Measurements from ENCODE around the gene ARHGAP40. TPM values are rescaled to one million over a fixed set of nuclear protein-coding genes. Genes with fewer than 3 reads are reported as not detected.
"Not testable (repeated sequence)": the region's sequence is repeated elsewhere in the genome, so short reads cannot be mapped to it uniquely, and the experiment has no call there.

ARHGAP40 gene
- total RNA-seq, 2 donors from 2014 or later, result not detected

DNA sequence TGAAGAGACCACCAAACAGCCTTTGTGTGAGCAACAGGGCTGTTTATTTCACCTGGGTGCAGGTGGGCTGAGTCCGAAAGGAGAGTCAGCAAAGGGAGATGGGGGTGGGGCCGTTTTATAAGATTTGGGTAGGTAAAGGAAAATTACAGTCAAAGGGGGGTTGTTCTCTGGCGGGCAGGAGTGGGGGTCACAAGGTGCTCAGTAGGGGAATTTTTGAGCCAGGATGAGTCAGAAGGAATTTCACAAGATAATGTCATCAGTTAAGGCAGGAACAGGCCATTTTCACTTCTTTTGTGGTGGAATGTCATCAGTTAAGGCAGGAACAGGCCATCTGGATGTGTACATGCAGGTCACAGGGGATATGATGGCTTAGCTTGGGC is 9.2 kb upstream of the ARHGAP40 start:
- H3K27ac Mint-ChIP-seq; H3K4me3 Mint-ChIP-seq; H3K36me3 Mint-ChIP-seq (ENCODE audit: low read depth); H3K9me3 ChIP-seq (ENCODE audit: control insufficient read depth, low read length, poor library complexity, severe bottlenecking); ATAC-seq; DNase-seq; H3K4me1 Mint-ChIP-seq: not testable (repeated sequence)
- H3K27me3 Mint-ChIP-seq, result peaks cover 18% of the 10 kb centered on the region

DNA sequence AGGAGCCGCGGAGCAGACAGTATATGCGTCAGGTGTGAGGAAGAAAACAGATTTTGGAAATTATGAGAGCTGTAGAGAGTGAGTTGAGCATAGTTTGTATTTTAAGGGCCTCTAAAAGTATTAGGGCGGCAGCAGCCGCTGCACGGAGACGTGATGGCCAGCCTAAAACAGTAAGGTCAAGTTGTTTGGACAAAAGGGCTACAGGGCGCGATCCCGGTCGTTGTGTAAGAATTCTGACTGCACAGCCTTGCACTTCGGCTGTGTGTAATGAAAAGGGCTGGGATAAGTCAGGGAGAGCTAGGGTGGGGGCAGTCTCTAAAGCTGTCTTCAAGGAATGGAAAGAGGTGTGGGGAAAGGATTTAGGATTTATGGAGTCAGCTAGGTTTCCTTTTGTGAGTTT is 7.3 kb upstream of the ARHGAP40 start:
- not testable (repeated sequence) for DNase-seq; H3K4me3 Mint-ChIP-seq; H3K4me1 Mint-ChIP-seq; H3K36me3 Mint-ChIP-seq (ENCODE audit: low read depth); ATAC-seq; H3K9me3 ChIP-seq (ENCODE audit: control insufficient read depth, low read length, poor library complexity, severe bottlenecking); H3K27ac Mint-ChIP-seq; H3K27me3 Mint-ChIP-seq

DNA sequence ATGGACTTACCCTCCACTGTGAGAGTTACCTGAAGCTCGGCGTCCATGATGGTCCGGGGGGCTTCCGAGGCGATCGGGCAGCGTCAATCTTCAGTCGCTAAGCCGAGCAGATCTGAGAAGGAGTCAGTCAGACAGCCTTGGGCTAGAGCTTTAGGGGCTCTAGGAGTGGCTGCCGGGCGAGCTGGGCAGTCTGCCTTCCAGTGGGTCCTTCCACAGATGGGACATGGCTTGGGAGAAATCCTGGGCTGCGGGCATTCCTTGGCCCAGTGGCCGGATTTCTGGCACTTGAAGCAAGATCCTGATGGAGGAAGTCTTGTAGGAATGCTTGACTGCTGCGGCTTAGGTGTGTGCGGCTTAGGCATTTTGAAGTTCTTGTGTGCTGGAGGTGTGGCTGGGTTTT is 5.7 kb upstream of the ARHGAP40 start:
- H3K4me1 Mint-ChIP-seq; H3K27ac Mint-ChIP-seq; H3K4me3 Mint-ChIP-seq; H3K9me3 ChIP-seq (ENCODE audit: control insufficient read depth, low read length, poor library complexity, severe bottlenecking); H3K36me3 Mint-ChIP-seq (ENCODE audit: low read depth); ATAC-seq; DNase-seq; H3K27me3 Mint-ChIP-seq: not testable (repeated sequence)

DNA sequence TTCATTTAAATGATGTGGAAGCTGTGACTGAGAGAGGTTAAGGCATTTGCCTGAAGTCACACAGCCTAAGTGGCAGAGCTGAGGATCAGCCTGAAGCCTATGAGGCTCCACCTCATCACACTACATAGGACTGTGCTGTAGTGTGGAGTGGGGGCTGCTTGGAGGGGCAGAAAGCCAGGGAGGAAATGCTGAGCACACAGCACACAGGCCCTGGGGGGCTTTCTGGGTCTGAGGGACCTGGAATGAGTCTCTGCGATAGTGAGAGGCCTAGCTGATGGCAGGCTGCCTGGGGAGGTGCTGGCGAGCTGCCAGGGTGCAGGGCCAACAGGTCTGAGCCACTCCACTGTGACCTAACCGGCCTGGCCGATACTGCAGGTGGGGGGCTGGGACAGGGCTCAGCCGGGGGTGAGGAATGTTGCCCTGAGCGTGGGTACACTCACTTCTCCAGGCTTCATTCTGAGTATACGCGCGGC is 2.2 kb upstream of the ARHGAP40 start:
- H3K27ac Mint-ChIP-seq, result no peak overlapping the region
- ATAC-seq, result no peak
- peaks cover 10% of the 10 kb centered on the region for H3K36me3 Mint-ChIP-seq (ENCODE audit: low read depth)
- H3K4me1 Mint-ChIP-seq, result peaks cover 8% of the 10 kb centered on the region
- H3K9me3 ChIP-seq (ENCODE audit: control insufficient read depth, low read length, poor library complexity, severe bottlenecking), result no peaks in the 10 kb centered on the region
- DNase-seq, result no peak
- peaks cover 35% of the 10 kb centered on the region for H3K27me3 Mint-ChIP-seq
- no peak overlapping the region for H3K4me3 Mint-ChIP-seq

DNA sequence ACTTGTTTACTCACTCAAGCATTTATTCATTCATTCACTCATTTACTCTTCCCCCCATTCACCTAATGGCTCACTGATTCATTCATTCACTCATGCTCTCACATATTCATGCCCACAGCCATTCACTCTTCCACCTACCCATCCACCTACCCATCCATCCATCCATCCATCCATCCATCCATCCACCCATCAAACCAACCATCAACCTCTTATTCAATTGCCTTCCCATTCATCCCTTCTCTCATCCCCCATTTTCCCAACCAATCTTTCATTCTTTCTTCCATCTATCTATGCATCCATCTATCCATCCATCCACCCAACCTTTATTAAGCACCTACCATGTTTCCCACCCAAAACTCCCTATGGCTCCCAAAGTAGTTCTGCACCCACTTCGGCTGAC is 1.6 kb upstream of the ARHGAP40 start:
- H3K4me1 Mint-ChIP-seq, result peaks cover 8% of the 10 kb centered on the region
- no peak overlapping the region for H3K27ac Mint-ChIP-seq
- H3K36me3 Mint-ChIP-seq (ENCODE audit: low read depth), result peaks cover 10% of the 10 kb centered on the region
- H3K27me3 Mint-ChIP-seq, result peaks cover 38% of the 10 kb centered on the region
- H3K9me3 ChIP-seq (ENCODE audit: control insufficient read depth, low read length, poor library complexity, severe bottlenecking), result no peaks in the 10 kb centered on the region
- H3K4me3 Mint-ChIP-seq, result no peak overlapping the region
- no peak for DNase-seq
- ATAC-seq, result no peak

DNA sequence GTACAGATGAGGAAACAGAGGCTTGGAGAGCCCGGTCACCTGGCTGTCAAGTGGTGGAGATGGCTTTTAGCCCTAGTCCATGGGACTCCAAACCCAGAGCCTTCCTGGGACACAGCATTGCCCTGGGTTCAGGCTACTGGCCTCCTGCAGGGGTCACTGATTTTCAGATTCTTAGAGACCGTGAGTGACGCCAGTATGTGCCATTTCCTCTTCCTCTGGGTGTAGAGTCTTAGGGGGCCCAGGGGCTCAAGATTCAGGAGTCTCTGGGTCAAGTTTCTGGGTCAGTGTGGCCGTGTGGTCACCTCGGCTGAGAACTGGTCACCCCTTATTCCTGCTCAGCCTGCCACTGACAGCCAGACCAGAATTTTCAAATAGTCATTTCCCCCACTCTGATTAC is 574 bp downstream of the ARHGAP40 start:
- DNase-seq (no peak), ATAC-seq (no peak)
- peaks cover 8% of the 10 kb centered on the region for H3K4me1 Mint-ChIP-seq
- H3K9me3 ChIP-seq (ENCODE audit: control insufficient read depth, low read length, poor library complexity, severe bottlenecking), result no peaks in the 10 kb centered on the region
- H3K27ac Mint-ChIP-seq, result no peak overlapping the region
- no peak overlapping the region for H3K4me3 Mint-ChIP-seq
- H3K36me3 Mint-ChIP-seq (ENCODE audit: low read depth), result peaks cover 7% of the 10 kb centered on the region
- H3K27me3 Mint-ChIP-seq, result peaks cover 57% of the 10 kb centered on the region

DNA sequence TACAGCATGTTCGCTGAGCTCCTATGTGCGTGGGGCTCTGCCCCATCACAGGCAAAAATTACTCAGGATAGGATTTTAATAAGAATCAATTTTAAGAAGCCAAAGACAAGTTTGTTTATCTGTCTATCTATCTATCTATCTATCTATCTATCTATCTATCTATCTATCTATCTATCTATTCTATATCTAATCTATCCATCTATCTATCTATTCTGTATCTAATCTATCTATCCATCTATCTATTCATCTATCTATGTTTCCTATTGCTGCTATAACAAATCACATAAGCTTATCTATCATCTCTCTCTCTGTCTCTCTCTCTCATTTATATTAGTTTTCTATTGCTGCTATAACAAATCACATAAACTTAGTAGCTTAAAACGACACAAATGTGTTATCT is 1.7 kb downstream of the ARHGAP40 start:
- ATAC-seq, result no peak
- peaks cover 68% of the 10 kb centered on the region for H3K27me3 Mint-ChIP-seq
- peaks cover 8% of the 10 kb centered on the region for H3K36me3 Mint-ChIP-seq (ENCODE audit: low read depth)
- peaks cover 6% of the 10 kb centered on the region for H3K4me1 Mint-ChIP-seq
- H3K9me3 ChIP-seq (ENCODE audit: control insufficient read depth, low read length, poor library complexity, severe bottlenecking), result no peaks in the 10 kb centered on the region
- DNase-seq, result no peak
- no peak overlapping the region for H3K4me3 Mint-ChIP-seq
- no peak overlapping the region for H3K27ac Mint-ChIP-seq

DNA sequence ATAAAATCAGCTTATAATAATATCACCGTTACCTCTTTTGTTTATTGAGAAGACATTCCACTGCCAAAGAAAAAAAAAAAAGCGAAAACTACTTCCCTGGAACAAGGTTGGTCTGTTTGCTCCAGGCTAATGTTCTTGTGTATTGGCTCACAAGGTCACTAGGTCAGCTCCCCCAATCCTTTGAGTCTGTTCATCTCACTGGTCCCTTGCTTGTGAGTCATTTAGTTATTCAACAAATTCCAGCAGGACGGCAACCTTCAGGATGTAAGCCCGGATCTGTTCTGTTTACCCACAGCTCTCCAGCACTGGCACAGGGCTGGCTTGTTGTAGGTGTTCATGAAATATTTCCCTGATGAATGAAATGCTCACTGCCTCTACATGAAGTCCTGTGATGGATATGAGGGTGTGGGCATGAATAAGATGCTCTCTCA is 3.3 kb downstream of the ARHGAP40 start:
- Mint-ChIP-seq H3K27ac (no peak overlapping the region), H3K36me3 (ENCODE audit: low read depth) (peaks cover 8% of the 10 kb centered on the region), H3K27me3 (peaks cover 71% of the 10 kb centered on the region), H3K4me1 (peaks cover 6% of the 10 kb centered on the region), H3K4me3 (no peak overlapping the region)
- no peak for ATAC-seq
- DNase-seq, result no peak
- H3K9me3 ChIP-seq (ENCODE audit: control insufficient read depth, low read length, poor library complexity, severe bottlenecking), result no peaks in the 10 kb centered on the region

GRCh38 chr20:38607351-38607750 is 5.7 kb downstream of the ARHGAP40 start:
- DNase-seq, result no peak
- peaks cover 56% of the 10 kb centered on the region for H3K27me3 Mint-ChIP-seq

GRCh38 chr20:38608188-38608587 is 6.6 kb downstream of the ARHGAP40 start:
- H3K27me3 Mint-ChIP-seq, result peaks cover 55% of the 10 kb centered on the region
- H3K27ac Mint-ChIP-seq, result no peak overlapping the region
- H3K9me3 ChIP-seq (ENCODE audit: control insufficient read depth, low read length, poor library complexity, severe bottlenecking), result no peaks in the 10 kb centered on the region
- H3K36me3 Mint-ChIP-seq (ENCODE audit: low read depth), result peaks cover 3% of the 10 kb centered on the region
- no peak for ATAC-seq
- H3K4me3 Mint-ChIP-seq, result no peak overlapping the region
- no peak for DNase-seq
- no peaks in the 10 kb centered on the region for H3K4me1 Mint-ChIP-seq

More at GRCh38 chr20:38607351-38607750, 5.7 kb downstream of the ARHGAP40 start:
- Mint-ChIP-seq H3K4me3 (no peak overlapping the region), H3K27ac (no peak overlapping the region), H3K4me1 (no peaks in the 10 kb centered on the region), H3K36me3 (ENCODE audit: low read depth) (peaks cover 3% of the 10 kb centered on the region)
- no peak for ATAC-seq
- no peaks in the 10 kb centered on the region for H3K9me3 ChIP-seq (ENCODE audit: control insufficient read depth, low read length, poor library complexity, severe bottlenecking)

GRCh38 chr20:38609815-38610214 is 8.2 kb downstream of the ARHGAP40 start:
- Mint-ChIP-seq H3K27ac (no peak overlapping the region), H3K36me3 (ENCODE audit: low read depth) (peaks cover 3% of the 10 kb centered on the region), H3K4me1 (no peaks in the 10 kb centered on the region), H3K27me3 (peaks cover 54% of the 10 kb centered on the region), H3K4me3 (no peak overlapping the region)
- no peak for ATAC-seq
- no peaks in the 10 kb centered on the region for H3K9me3 ChIP-seq (ENCODE audit: control insufficient read depth, low read length, poor library complexity, severe bottlenecking)
- DNase-seq, result no peak

DNA sequence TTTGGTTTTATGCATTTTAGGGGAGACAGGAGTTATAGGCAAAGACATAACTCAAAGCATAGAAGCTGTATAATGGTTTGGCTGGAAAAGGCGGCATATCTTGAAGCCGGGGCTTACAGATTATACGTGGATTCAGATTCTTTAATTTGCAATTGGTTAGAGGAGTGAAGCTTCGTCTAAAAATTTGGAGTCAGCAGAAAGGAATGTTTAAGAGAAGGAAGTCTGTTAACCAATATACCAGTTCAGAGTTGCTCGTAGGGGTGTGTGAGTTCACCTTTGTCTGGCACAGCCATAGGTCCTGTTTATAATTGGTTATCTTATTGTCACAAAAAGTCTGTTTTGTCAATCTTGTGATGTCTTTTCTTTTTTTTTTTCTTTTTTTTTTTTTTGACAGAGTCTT is 8.9 kb downstream of the ARHGAP40 start:
- Mint-ChIP-seq H3K4me3 (no peak overlapping the region), H3K27ac (no peak overlapping the region), H3K4me1 (no peaks in the 10 kb centered on the region), H3K36me3 (ENCODE audit: low read depth) (peaks cover 3% of the 10 kb centered on the region), H3K27me3 (peaks cover 55% of the 10 kb centered on the region)
- H3K9me3 ChIP-seq (ENCODE audit: control insufficient read depth, low read length, poor library complexity, severe bottlenecking), result no peaks in the 10 kb centered on the region
- DNase-seq (no peak), ATAC-seq (no peak)

DNA sequence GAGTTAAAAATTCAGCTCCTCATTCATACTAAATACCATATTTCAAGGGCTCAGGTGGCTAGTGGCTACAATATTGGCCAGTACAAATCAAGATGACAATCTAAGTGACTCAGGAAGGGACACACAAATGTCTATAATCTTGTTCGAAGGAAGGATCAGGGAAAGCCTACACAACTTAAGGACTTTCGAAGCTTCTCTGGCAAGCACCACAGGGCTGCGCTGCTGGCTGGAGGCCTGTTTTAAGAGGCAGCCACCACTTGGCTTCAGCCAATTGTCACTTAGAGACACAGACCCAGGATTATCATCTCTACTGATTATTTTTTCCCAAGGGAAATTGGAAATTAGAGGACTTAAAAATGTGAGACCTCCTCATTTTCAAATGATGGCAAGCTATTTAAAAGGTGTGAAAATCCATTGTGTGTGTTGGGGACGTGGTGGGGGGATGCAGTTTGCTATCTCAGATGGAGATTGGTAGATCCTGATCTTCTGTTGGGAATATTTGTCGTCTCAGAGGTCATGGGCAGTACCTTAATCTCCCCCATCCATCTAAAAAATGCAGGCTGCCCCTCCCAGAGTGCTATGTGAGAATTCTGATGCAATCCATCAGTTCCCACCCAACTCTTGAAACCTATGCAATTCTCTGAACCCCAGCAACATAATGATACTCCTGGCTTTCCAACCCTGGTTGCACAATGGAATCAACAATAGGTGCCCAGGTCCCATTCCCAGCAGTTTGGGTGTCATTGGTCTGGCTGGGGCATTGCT is 11.3 kb downstream of the ARHGAP40 start:
- peaks cover 2% of the 10 kb centered on the region for H3K4me1 Mint-ChIP-seq
- H3K9me3 ChIP-seq (ENCODE audit: control insufficient read depth, low read length, poor library complexity, severe bottlenecking), result no peaks in the 10 kb centered on the region
- no peak overlapping the region for H3K27ac Mint-ChIP-seq
- H3K27me3 Mint-ChIP-seq, result peaks cover 52% of the 10 kb centered on the region
- no peak overlapping the region for H3K4me3 Mint-ChIP-seq
- ATAC-seq, result no peak
- H3K36me3 Mint-ChIP-seq (ENCODE audit: low read depth), result peaks cover 3% of the 10 kb centered on the region
- no peak for DNase-seq

- ATAC-seq, result no peak
- Mint-ChIP-seq H3K4me1 (peaks cover 2% of the 10 kb centered on the region), H3K36me3 (ENCODE audit: low read depth) (peaks cover 3% of the 10 kb centered on the region), H3K27me3 (peaks cover 67% of the 10 kb centered on the region), H3K4me3 (no peak overlapping the region), H3K27ac (no peak overlapping the region)
- no peak for DNase-seq
- no peaks in the 10 kb centered on the region for H3K9me3 ChIP-seq (ENCODE audit: control insufficient read depth, low read length, poor library complexity, severe bottlenecking)
Observed at GRCh38 chr20:38615283-38615682, 13.7 kb downstream of the ARHGAP40 start.

Data from T-helper 17 cell (primary cell).